Measurements from ENCODE around the gene VAMP3.

GRCh38 chr1:7809742-7810141 is 38.6 kb downstream of the VAMP3 start:
- no peak for TF ChIP-seq CTCF (conservative IDR thresholded peaks at IDR 0.05)
- no peak for TF ChIP-seq ZFX (IDR thresholded peaks at IDR 0.05)

Measured in C4-2B (cell line).